ENCODE data around the gene MAML2.

Gene MAML2

DNA sequence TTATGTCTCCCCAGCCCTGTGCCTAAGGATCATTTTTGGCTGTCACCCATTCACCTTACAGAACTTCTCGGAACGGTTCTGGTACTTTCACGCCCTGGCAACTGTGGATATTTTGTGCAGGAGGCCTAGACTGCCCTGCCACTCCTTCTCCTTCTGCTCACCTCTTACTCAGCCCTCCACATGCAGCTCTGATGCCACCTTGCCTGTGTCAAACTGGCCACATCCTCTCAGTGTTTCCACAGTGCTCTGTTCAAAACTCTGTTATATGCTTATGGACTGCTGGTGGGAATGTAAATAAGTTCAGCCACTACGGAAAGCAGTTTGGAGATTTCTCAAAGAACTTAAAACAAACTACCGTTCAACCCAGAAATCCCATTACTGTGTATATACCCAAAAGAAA, 318.3 kb downstream of the MAML2 start:
- ATAC-seq (ENCODE audit: low read depth) (no peak), DNase-seq (ENCODE audit: low spot score) (no peak)
- no peaks in the 10 kb centered on the region for H3K4me1 ChIP-seq (ENCODE audit: insufficient read depth, poor library complexity, severe bottlenecking)
- no peaks in the 10 kb centered on the region for H3K9me3 ChIP-seq (ENCODE audit: severe bottlenecking)
- no peaks in the 10 kb centered on the region for H3K27me3 ChIP-seq (ENCODE audit: insufficient read depth, poor library complexity, severe bottlenecking)
- no peak overlapping the region for H3K27ac ChIP-seq (ENCODE audit: poor library complexity, severe bottlenecking)
- no peaks in the 10 kb centered on the region for H3K36me3 ChIP-seq (ENCODE audit: low read depth)
- TF ChIP-seq, protein P1, sequence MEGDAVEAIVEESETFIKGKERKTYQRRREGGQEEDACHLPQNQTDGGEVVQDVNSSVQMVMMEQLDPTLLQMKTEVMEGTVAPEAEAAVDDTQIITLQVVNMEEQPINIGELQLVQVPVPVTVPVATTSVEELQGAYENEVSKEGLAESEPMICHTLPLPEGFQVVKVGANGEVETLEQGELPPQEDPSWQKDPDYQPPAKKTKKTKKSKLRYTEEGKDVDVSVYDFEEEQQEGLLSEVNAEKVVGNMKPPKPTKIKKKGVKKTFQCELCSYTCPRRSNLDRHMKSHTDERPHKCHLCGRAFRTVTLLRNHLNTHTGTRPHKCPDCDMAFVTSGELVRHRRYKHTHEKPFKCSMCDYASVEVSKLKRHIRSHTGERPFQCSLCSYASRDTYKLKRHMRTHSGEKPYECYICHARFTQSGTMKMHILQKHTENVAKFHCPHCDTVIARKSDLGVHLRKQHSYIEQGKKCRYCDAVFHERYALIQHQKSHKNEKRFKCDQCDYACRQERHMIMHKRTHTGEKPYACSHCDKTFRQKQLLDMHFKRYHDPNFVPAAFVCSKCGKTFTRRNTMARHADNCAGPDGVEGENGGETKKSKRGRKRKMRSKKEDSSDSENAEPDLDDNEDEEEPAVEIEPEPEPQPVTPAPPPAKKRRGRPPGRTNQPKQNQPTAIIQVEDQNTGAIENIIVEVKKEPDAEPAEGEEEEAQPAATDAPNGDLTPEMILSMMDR (IDR thresholded peaks at IDR 0.05; ENCODE audit: poor library complexity, severe bottlenecking) = no peak
- H3K4me3 ChIP-seq (ENCODE audit: severe bottlenecking) = no peak overlapping the region

DNA sequence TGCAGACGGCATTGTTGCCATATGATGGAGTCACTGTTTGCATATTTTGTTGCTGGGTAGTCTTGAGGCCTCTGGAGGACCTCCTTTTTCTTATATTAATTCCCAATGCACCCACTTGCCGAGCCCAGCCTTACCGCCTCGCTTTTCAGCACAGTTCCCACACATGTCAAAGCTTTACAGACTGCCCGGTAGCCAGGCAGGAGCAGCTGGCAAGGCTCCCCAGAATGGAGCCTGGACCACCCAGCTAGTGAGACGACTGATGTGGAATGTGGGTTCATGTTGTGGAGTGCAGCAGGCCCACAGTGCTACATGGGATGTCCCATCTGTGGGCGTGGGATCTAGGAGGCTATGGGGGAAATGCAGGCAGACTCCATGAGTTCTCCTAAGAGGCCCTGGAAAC, 319.7 kb downstream of the MAML2 start:
- H3K27me3 ChIP-seq (ENCODE audit: insufficient read depth, poor library complexity, severe bottlenecking) = no peaks in the 10 kb centered on the region
- H3K36me3 ChIP-seq (ENCODE audit: low read depth) = no peaks in the 10 kb centered on the region
- TF ChIP-seq, protein P1 (IDR thresholded peaks at IDR 0.05; ENCODE audit: poor library complexity, severe bottlenecking) = no peak
- no peak overlapping the region for H3K4me3 ChIP-seq (ENCODE audit: severe bottlenecking)
- H3K4me1 ChIP-seq (ENCODE audit: insufficient read depth, poor library complexity, severe bottlenecking) = no peaks in the 10 kb centered on the region
- ATAC-seq (ENCODE audit: low read depth) (no peak), DNase-seq (ENCODE audit: low spot score) (no peak)
- H3K9me3 ChIP-seq (ENCODE audit: severe bottlenecking) = no peaks in the 10 kb centered on the region
- H3K27ac ChIP-seq (ENCODE audit: poor library complexity, severe bottlenecking) = no peak overlapping the region

GRCh38 chr11:96021901-96022650, 320.9 kb downstream of the MAML2 start:
- Histone ChIP-seq H3K36me3 (ENCODE audit: low read depth) (no peaks in the 10 kb centered on the region), H3K27ac (ENCODE audit: poor library complexity, severe bottlenecking) (no peak overlapping the region), H3K9me3 (ENCODE audit: severe bottlenecking) (no peaks in the 10 kb centered on the region), H3K4me3 (ENCODE audit: severe bottlenecking) (no peak overlapping the region), H3K4me1 (ENCODE audit: insufficient read depth, poor library complexity, severe bottlenecking) (no peaks in the 10 kb centered on the region), H3K27me3 (ENCODE audit: insufficient read depth, poor library complexity, severe bottlenecking) (no peaks in the 10 kb centered on the region)
- DNase-seq (ENCODE audit: low spot score) (no peak), ATAC-seq (ENCODE audit: low read depth) (no peak)
- TF ChIP-seq, protein P1 (IDR thresholded peaks at IDR 0.05; ENCODE audit: poor library complexity, severe bottlenecking) = no peak

DNA sequence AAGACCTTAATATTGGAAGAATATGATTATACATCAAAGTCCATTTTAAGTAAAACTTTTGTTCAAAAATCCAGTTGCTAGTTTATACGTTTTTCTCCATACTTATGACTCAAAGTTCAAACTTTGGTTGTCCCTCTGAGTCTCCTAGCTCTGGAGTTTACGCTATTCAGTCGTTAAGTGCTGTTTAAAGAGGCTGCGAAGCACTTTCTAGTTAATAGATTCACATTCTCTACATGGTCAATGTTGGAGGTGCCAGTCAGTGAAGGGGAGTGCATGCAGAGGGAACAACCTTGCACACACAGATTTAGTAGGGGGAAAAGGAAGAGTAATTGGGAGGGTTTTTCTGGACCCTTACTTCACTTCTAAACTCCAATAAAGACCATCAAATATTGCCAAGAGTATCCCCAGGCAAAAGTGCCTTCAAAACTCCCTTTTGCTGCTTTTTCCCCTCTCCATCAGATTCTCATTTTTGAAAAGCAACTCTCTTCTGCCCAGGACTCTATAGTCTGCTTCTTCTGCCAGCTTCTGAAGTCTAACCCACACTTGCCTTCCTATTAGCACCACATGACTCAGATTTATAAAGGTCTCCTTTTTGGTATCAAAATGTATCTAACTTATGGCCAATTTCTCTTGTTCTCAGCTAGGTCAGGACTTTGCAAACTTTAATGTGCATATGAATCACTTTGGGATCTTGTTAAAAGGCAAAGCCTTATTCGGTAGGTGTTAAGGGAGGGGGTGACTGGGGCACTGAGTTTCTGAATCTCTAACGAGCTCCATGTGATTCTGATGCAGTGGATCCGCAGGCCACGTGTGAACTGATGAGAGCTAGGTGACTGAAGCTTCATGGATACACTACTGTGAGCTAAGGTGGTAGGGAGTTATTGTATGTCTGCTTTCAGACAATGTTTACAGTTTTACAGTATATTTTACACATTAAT, 322.9 kb downstream of the MAML2 start:
- ATAC-seq (ENCODE audit: low read depth) (no peak), DNase-seq (ENCODE audit: low spot score) (no peak)
- TF ChIP-seq, protein P1 (IDR thresholded peaks at IDR 0.05; ENCODE audit: poor library complexity, severe bottlenecking) = no peak
- Histone ChIP-seq H3K4me1 (ENCODE audit: insufficient read depth, poor library complexity, severe bottlenecking) (no peaks in the 10 kb centered on the region), H3K4me3 (ENCODE audit: severe bottlenecking) (no peak overlapping the region), H3K27ac (ENCODE audit: poor library complexity, severe bottlenecking) (no peak overlapping the region), H3K36me3 (ENCODE audit: low read depth) (no peaks in the 10 kb centered on the region), H3K27me3 (ENCODE audit: insufficient read depth, poor library complexity, severe bottlenecking) (no peaks in the 10 kb centered on the region), H3K9me3 (ENCODE audit: severe bottlenecking) (no peaks in the 10 kb centered on the region)

All from RWPE2 (cell line).